GM18498 (cell line): ENCODE data around the gene COL3A1.

Experiments used
- ATAC-seq: cut with Tn5 transposase; IDR thresholded peaks from one replicate; pipeline ENCODE4 v1.9.1; 2021; ENCODE audit warnings: mild to moderate bottlenecking, moderate library complexity; ENCODE audit not compliant: unreplicated experiment

The COL3A1 gene

DNA sequence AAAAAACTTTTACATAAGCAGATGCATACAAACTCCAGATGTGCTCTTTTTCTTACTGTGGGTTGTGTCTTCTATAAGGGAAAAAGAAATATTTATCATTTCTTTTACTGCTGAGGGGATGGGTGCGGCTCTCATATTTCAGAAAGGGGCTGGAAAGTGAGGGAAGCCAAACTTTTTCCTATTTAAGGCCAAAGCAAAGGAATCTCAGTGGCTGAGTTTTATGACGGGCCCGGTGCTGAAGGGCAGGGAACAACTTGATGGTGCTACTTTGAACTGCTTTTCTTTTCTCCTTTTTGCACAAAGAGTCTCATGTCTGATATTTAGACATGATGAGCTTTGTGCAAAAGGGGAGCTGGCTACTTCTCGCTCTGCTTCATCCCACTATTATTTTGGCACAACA lies at the start of gene COL3A1:
COL3A1 (plus strand) TSS at position 210 of the 400 bp plus-strand sequence; CDS start at position 327, 117 bp downstream.
- no peak for ATAC-seq

DNA sequence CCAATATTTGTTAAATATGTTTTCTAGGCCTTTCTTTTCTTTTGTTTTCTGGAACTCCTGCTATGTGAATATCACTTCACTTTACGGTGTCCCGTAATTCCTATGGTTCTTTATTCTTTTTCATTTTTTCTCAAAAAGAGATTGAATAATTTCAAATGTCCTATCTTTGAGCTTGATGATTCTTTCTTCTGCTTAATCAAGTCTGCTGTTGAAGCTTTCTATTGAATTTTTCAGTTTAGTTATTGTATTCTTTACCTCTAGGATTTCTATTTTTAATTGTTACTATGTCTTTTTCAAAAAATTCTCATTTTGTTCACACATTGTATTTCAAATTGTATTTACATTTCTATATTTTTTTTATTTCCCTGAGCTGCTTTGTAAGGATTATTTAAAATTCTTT lies 45.5 kb upstream of the COL3A1 start:
- ATAC-seq, result no peak

GRCh38 chr2:188931361-188931760 lies 42.8 kb upstream of the COL3A1 start:
- no peak for ATAC-seq

DNA sequence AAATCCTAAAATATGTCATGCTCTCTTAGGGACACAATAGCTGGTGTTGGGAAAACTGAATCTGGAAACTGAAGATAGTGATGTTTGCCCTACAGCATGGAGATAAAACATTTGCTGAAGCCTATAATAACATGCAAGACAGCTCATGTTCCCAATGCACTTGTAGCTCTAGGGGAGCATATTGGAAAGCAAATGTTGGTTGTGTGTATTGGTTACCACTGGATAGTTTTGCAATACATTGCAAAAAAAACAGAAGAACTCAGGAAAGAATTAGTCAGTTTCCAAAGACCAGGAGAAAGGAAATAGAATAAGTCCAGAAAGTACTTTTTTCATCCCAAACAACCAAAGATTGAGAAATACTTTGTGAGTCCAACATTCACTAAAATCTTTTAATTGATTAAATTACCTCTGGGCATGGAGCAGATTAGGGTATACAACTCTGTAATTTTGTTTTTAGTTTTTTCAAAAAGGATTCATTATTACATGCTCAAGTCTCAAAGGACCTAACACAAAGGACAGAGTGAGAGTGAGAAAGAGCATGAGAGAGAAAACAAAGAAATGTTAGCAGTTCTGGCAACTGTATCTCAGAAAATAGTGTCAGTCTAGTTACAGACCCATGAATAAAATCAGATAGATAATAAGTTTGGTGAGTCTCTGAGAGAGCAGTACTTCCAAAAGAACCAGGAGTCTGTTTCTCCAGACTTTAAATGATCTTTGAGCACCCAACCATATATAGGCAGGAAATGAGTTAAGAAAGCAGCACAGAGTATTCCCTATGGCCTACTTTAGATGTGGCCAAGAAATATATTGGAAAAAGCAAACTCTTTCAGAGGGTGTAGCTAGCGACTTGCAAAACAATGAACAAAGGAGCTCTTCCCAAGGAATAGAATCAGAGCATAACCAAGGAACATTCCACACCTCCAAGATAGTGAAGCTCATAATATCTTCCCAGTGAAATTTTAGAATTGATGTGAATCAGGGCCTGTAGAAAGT lies 36.6 kb upstream of the COL3A1 start:
- no peak for ATAC-seq

DNA sequence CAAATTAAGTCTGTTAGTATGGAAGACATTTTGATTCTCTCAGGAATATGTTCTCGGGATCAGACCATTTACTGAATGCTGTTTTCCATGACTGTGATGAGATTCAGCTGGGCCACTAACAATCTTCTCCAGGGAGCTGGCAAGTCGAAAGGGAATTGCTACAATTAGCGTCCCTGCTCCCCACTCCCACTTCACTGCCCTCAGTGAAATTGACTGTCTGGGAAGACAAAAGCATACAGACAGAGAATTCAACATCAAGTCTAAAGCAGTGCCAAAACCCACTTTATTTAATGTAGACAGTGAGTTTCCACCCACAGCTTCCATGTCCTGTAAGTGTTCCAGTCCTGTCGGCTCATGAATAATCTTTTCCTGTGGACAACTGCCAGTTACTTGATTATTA lies 34.0 kb upstream of the COL3A1 start:
- ATAC-seq, result no peak

DNA sequence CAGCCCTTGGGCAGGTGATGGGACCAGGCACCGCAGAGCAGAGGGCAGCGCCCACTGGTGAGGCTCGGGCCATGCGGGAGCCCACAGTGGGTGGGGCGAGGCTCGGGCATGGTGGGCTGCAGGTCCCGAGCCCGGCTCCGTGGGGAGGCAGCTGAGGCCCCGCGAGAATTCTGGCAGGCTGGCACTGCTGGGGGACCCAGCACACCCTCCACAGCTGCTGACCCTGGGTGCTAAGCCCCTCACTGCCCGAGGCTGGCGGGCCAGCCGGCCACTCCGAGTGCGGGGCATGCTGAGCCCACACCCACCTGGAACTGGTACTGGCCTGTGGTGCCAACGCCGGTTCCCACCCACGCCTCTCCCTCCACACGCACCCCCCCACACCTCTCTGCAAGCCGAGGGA lies 29.7 kb upstream of the COL3A1 start:
- ATAC-seq, result no peak

- ATAC-seq, result no peak
These were observed 24.9 kb upstream of the COL3A1 start for GRCh38 chr2:188949046-188949818.

- ATAC-seq, result no peak
These were observed 21.3 kb upstream of the COL3A1 start for GRCh38 chr2:188952901-188953300.

DNA sequence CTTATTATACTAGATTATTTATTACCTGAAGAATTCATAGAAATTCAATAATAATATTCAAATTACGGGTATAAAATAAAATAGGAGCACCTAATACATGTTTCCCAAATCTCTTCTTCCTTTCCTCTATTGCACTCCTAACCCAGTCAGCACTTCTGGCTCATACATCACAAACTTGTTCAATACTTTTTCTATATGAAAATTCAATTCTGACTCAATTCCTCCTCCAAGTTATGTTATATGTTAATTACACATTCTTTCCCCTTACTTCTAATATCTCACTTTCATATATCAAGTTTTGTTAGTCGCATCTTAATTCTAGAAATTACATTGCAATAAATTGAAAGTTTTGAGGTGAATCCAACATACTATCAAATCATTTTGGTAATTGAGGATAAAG lies 17.9 kb upstream of the COL3A1 start:
- ATAC-seq, result no peak

DNA sequence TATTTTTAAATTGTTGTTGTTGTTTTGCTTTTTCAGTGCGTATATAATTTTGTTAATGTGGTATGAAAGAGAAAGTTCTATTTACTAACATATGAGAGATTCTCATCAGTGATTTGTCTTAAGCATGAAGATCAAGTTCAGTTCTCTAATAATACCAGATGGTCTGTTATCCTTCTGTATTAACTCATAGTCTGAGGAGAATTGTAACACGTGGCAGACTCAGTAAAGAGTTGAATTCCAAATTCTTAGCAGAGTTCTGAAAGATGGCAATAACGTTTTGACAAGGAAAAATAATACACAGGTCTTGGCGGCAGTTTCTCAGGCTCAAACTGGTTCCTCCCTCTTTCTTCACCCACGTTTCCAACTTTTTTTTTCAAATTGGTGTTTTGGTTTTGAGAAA lies 17.2 kb upstream of the COL3A1 start:
- ATAC-seq, result no peak

- no peak for ATAC-seq
These were observed 16.5 kb upstream of the COL3A1 start for GRCh38 chr2:188957646-188958045.

DNA sequence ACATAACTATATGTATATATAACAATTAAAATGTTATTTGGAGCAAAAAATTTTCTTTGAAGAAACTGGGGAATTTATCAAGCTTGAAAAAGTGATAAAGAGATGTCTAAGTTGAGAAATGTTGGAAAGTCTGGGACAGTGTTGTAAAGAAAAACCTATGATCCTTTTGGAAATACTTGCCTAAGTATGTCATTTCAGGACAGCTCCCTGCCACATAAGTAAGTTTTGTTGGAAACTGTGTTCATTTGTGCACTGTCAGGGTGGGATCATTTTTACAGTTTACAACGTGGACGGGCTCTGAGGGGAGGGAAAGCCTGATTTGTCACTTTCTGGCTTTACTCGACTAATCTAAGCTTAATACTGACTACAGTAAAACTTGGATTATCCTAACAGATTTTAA lies 10.4 kb upstream of the COL3A1 start:
- no peak for ATAC-seq

GRCh38 chr2:188964976-188965546 lies 9.1 kb upstream of the COL3A1 start:
- ATAC-seq, result no peak

DNA sequence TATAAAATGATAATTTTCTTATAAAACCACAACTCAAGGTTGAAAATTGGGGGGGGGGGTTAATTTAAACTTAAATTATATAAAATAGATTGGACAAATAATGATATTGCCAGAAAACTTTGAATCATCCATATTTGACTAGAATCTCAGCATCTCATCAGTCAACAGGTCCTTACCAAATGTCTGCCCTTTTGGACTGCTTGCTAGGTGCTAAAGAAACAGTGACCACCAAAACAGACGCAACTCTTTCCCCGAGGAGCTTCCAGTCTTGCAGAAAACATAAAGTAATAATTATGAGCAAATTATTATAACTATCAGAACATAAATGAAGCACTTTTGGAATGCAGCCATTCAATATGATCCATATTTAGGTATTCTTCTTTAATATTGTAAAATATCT lies 8.6 kb upstream of the COL3A1 start:
- no peak for ATAC-seq

GRCh38 chr2:188966079-188966571 lies 8.0 kb upstream of the COL3A1 start:
- no peak for ATAC-seq

GRCh38 chr2:188966728-188967440 lies 7.3 kb upstream of the COL3A1 start:
- no peak for ATAC-seq

DNA sequence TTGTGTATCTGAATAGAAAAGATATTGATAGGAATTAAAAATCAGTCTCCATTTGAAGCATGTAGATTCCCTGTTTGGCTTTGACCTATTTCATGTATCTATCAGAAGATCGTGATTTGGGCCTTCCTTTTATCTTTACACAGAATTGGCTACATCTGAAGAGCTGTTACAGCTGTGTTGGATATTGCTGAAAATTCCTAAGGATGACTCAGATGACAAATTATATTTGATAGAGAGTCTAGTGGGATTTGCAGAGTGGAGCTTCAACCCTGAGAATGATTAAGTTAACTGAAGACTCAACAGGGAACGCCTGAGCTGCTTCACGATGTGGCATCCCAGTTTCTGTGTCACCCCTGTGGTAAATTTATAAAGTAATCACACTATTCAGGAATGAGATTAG lies 4.9 kb upstream of the COL3A1 start:
- ATAC-seq, result no peak

- no peak for ATAC-seq
These were observed 4.5 kb upstream of the COL3A1 start for GRCh38 chr2:188969651-188970050.

GRCh38 chr2:188970211-188970610 lies 4.0 kb upstream of the COL3A1 start:
- no peak for ATAC-seq

DNA sequence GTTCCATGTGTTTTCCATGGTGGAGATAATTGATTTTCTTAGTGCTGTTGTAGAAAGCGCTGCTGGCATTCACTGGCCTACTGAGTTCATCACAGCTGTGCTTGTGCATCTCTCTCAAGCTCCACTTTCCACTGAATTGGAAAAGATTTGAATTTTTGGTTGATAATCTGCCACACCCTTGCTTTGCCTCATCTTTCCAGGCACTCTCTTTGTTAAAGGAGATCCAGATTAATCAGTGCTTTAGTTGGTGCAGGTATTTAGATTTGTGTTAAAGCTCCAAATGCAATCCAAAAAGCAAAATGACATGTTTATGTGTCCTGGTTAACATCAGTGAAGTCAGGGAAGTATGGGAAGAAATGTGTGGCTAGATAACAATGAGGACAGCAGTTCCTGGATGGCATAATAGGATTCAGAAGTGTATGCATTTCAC lies 2.7 kb upstream of the COL3A1 start:
- no peak for ATAC-seq

- ATAC-seq, result no peak
These were observed 532 bp upstream of the COL3A1 start for GRCh38 chr2:188973641-188974040.
